Measurements from ENCODE around the gene GUCY2F. TPM values are rescaled to one million over a fixed set of nuclear protein-coding genes. Genes with fewer than 3 reads are reported as not detected.
A peak's percentile ranks its signal among the peaks of the same experiment; 100 is the strongest.

The GUCY2F gene
- total RNA-seq, 1 donor from 2014 or later, result 0.07 TPM

DNA sequence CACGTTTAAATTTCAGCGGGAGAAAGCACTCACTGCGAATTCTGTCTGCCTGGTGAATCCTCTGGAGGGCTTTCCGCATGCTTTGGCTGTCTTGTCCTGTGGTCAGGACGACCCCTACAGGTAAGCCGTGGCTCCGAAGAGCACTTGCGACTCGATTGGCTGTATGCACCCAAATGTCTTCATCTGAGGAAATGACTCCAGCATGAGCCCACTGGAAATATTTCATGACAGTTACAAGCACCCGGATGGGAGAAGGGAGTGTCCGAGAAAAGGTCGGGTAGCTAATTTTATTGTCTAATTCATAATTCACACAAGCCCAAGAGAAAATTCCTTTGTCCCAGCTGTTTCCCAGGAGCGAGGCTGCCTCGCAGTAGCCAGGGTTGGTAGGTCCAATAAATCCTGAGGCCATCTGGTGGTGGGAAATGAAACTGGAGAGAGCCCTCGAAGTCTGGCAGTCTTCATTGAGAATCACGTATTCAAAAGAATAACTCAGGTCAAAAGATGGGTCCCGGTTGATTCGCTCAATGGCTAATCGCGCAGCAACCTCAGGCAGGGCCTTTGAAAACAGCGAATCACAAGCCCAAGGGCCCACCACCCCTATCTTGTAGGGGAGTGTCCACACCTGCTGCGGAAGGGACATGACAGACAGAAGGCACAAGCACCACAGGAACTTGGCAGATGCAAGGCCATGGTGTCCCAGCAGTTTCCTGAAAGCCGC lies 6.6 kb downstream of the GUCY2F start:
- no peak overlapping the region for H3K27ac Mint-ChIP-seq
- Histone ChIP-seq H2AFZ (replicated peaks) (peak overlapping the region; percentile 85), H3F3A (ENCODE audit: low read depth) (peaks cover 48% of the 10 kb centered on the region), H3K9ac (no peak overlapping the region), H4K20me1 (ENCODE audit: low read depth) (no peaks in the 10 kb centered on the region), H3K4me1 (peaks cover 46% of the 10 kb centered on the region), H3K4me2 (peak overlapping the region; percentile 66), H3K27me3 (no peaks in the 10 kb centered on the region), H3K9me3 (ENCODE audit: low read depth) (no peaks in the 10 kb centered on the region), H3K4me3 (peak overlapping the region; percentile 32), H3K27ac (no peak overlapping the region), H3K36me3 (no peaks in the 10 kb centered on the region), H3K79me2 (ENCODE audit: low read depth) (no peaks in the 10 kb centered on the region)
- H3K36me3 Mint-ChIP-seq, result no peaks in the 10 kb centered on the region
- H3K9me3 Mint-ChIP-seq, result no peaks in the 10 kb centered on the region
- H3K27me3 Mint-ChIP-seq (ENCODE audit: insufficient read depth, low read depth), result no peaks in the 10 kb centered on the region
- peaks cover 22% of the 10 kb centered on the region for H3K4me1 Mint-ChIP-seq
- TF ChIP-seq, protein P1, sequence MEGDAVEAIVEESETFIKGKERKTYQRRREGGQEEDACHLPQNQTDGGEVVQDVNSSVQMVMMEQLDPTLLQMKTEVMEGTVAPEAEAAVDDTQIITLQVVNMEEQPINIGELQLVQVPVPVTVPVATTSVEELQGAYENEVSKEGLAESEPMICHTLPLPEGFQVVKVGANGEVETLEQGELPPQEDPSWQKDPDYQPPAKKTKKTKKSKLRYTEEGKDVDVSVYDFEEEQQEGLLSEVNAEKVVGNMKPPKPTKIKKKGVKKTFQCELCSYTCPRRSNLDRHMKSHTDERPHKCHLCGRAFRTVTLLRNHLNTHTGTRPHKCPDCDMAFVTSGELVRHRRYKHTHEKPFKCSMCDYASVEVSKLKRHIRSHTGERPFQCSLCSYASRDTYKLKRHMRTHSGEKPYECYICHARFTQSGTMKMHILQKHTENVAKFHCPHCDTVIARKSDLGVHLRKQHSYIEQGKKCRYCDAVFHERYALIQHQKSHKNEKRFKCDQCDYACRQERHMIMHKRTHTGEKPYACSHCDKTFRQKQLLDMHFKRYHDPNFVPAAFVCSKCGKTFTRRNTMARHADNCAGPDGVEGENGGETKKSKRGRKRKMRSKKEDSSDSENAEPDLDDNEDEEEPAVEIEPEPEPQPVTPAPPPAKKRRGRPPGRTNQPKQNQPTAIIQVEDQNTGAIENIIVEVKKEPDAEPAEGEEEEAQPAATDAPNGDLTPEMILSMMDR (IDR thresholded peaks at IDR 0.05), result peak; percentile 78
- TF ChIP-seq EZH2phosphoT487 (IDR thresholded peaks at IDR 0.05), result no peak
- peak; percentile 91 for DNase-seq (ENCODE audit: low spot score)
- no peak overlapping the region for H3K4me3 Mint-ChIP-seq

DNA sequence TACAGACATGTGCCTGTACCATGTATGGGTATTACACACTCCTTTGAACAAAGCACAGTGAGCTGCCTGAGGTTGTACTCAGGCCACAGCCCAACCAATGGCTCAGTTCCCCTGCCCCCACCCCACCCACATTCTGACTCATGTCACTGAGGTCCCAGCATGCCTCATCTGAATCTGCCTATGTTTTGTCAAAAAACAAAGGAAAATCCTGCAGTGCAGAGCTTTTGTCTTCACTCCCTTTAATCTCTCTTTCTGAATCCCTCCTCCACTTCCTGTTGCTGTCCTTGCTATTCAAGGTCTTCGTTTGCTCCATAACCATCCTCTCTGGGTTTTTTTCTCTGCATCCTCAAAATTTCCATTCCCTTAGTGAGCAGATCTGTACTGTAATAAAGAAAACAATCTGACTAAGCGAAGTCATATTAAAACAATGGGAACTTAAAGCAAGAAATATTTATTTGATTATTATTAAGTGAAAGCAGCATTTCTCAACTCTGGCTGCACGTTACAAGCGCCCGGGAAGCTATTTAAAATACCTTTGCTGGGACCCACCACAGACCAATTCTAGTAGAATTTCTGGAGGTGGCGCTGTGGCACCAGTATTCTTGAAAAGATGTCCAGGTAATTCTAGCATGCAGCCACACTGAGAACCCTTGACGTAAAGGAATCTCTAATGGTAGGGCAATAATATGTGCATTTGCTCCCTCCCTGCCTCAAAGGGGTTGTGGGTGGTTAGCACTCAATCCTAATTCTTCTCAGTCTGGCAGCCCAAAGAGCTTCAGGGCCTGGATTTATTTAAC lies 8.7 kb downstream of the GUCY2F start:
- Histone ChIP-seq H3K27me3 (no peaks in the 10 kb centered on the region), H3K9me3 (ENCODE audit: low read depth) (no peaks in the 10 kb centered on the region), H3K79me2 (ENCODE audit: low read depth) (no peaks in the 10 kb centered on the region), H2AFZ (replicated peaks) (no peak overlapping the region), H3K4me2 (peak overlapping the region; percentile 62), H3K4me1 (peaks cover 46% of the 10 kb centered on the region), H3K4me3 (no peak overlapping the region), H3K9ac (no peak overlapping the region), H3K36me3 (no peaks in the 10 kb centered on the region), H3K27ac (peak overlapping the region; percentile 70), H3F3A (ENCODE audit: low read depth) (peaks cover 48% of the 10 kb centered on the region), H4K20me1 (ENCODE audit: low read depth) (no peaks in the 10 kb centered on the region)
- peak; percentile 85 for DNase-seq (ENCODE audit: low spot score)
- H3K4me3 Mint-ChIP-seq, result peak overlapping the region; percentile 17
- peaks cover 22% of the 10 kb centered on the region for H3K4me1 Mint-ChIP-seq
- no peaks in the 10 kb centered on the region for H3K27me3 Mint-ChIP-seq (ENCODE audit: insufficient read depth, low read depth)
- TF ChIP-seq EZH2phosphoT487 (IDR thresholded peaks at IDR 0.05) (no peak), EZH2 (IDR thresholded peaks at IDR 0.05) (no peak)
- TF ChIP-seq, protein P1 (IDR thresholded peaks at IDR 0.05), result peak; percentile 76
- H3K36me3 Mint-ChIP-seq, result no peaks in the 10 kb centered on the region
- H3K9me3 Mint-ChIP-seq, result no peaks in the 10 kb centered on the region
- peak overlapping the region; percentile 86 for H3K27ac Mint-ChIP-seq

- H3K27ac Mint-ChIP-seq, result no peak overlapping the region
- no peaks in the 10 kb centered on the region for H3K4me1 Mint-ChIP-seq
Measured at GRCh38 chrX:109464231-109464630, 17.7 kb downstream of the GUCY2F start.

More at GRCh38 chrX:109464231-109464630, 17.7 kb downstream of the GUCY2F start:
- Histone ChIP-seq H3K4me3 (no peak overlapping the region), H4K20me1 (ENCODE audit: low read depth) (no peaks in the 10 kb centered on the region), H3K36me3 (no peaks in the 10 kb centered on the region), H3K27ac (no peak overlapping the region), H3K79me2 (ENCODE audit: low read depth) (no peaks in the 10 kb centered on the region), H3K9ac (no peak overlapping the region), H3K4me1 (peaks cover 5% of the 10 kb centered on the region), H3F3A (ENCODE audit: low read depth) (no peaks in the 10 kb centered on the region), H2AFZ (replicated peaks) (no peak overlapping the region), H3K4me2 (no peak overlapping the region), H3K9me3 (ENCODE audit: low read depth) (no peaks in the 10 kb centered on the region), H3K27me3 (no peaks in the 10 kb centered on the region)
- peaks cover 9% of the 10 kb centered on the region for H3K9me3 Mint-ChIP-seq
- TF ChIP-seq, protein P1 (IDR thresholded peaks at IDR 0.05), result no peak
- TF ChIP-seq EZH2phosphoT487 (IDR thresholded peaks at IDR 0.05) (no peak), EZH2 (IDR thresholded peaks at IDR 0.05) (no peak)
- H3K36me3 Mint-ChIP-seq, result no peaks in the 10 kb centered on the region
- no peak for DNase-seq (ENCODE audit: low spot score)
- H3K27me3 Mint-ChIP-seq (ENCODE audit: insufficient read depth, low read depth), result no peaks in the 10 kb centered on the region
- H3K4me3 Mint-ChIP-seq, result no peak overlapping the region

Measured in neural progenitor cell (in vitro differentiated cells).